Measurements from ENCODE around the gene KIF26B.
A peak's percentile ranks its signal among the peaks of the same experiment; 100 is the strongest.

DNA sequence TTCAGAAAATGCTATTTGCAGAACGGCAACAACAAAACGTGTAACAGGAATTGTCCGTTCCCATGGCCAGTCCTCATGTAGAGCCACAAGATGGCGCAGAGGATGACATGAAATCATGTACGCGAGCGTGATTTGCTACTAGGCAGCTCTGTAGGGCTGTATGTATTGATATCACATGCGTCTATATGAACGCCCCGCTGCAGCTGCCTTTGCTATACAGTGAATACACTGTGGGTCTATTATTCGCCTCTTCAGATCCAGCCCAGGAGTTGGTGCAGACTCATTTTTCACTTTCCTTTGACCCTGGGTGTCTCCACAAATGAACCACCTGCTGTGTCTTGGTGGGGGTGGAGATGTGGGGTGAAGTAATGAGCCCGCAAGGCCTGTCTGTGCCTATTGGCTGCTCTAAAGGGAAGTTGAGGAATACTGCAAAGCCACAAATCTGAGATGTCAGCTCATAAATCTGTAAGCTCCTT, 361.5 kb downstream of the KIF26B start:
- TF ChIP-seq, protein P1, sequence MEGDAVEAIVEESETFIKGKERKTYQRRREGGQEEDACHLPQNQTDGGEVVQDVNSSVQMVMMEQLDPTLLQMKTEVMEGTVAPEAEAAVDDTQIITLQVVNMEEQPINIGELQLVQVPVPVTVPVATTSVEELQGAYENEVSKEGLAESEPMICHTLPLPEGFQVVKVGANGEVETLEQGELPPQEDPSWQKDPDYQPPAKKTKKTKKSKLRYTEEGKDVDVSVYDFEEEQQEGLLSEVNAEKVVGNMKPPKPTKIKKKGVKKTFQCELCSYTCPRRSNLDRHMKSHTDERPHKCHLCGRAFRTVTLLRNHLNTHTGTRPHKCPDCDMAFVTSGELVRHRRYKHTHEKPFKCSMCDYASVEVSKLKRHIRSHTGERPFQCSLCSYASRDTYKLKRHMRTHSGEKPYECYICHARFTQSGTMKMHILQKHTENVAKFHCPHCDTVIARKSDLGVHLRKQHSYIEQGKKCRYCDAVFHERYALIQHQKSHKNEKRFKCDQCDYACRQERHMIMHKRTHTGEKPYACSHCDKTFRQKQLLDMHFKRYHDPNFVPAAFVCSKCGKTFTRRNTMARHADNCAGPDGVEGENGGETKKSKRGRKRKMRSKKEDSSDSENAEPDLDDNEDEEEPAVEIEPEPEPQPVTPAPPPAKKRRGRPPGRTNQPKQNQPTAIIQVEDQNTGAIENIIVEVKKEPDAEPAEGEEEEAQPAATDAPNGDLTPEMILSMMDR (IDR thresholded peaks at IDR 0.05; ENCODE audit: borderline replicate concordance, extremely low read depth, low read length, poor library complexity, severe bottlenecking), result peak; percentile 28
- TF ChIP-seq EZH2 (IDR thresholded peaks at IDR 0.05; ENCODE audit: borderline replicate concordance, low read depth, low read length, severe bottlenecking), result no peak

All from DND-41 (cell line).